LNCAP (cell line): ENCODE measurements around the gene FOXJ2.

Source experiments
- TF ChIP-seq, protein P1 (sequence below): fragments of 450-650 bp; IDR thresholded peaks from 2 replicates; pipeline ENCODE4 v1.5.1; 2017; ENCODE audit warnings: mild to moderate bottlenecking

FOXJ2 gene

DNA sequence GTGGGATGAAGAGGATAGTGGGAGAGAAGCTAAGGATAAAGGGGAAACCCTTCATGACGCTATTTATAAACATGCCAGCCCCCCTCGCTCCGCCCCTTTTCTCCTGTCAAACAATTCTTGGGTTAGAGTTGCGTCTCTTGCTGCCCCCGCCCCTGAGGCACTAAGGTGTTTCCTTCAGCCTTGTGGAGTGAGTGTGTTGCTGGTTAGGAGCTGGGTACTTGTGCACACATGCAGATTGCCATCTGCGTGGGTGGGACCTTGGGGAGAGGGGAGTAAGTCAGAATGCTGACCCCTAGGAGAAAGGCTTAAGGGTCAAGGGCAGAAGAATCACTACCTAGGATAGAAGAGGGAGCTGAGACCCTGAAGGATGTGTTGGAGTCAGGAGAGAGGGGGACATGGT lies 5.4 kb downstream of the FOXJ2 start:
- TF ChIP-seq, protein P1, sequence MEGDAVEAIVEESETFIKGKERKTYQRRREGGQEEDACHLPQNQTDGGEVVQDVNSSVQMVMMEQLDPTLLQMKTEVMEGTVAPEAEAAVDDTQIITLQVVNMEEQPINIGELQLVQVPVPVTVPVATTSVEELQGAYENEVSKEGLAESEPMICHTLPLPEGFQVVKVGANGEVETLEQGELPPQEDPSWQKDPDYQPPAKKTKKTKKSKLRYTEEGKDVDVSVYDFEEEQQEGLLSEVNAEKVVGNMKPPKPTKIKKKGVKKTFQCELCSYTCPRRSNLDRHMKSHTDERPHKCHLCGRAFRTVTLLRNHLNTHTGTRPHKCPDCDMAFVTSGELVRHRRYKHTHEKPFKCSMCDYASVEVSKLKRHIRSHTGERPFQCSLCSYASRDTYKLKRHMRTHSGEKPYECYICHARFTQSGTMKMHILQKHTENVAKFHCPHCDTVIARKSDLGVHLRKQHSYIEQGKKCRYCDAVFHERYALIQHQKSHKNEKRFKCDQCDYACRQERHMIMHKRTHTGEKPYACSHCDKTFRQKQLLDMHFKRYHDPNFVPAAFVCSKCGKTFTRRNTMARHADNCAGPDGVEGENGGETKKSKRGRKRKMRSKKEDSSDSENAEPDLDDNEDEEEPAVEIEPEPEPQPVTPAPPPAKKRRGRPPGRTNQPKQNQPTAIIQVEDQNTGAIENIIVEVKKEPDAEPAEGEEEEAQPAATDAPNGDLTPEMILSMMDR = no peak

DNA sequence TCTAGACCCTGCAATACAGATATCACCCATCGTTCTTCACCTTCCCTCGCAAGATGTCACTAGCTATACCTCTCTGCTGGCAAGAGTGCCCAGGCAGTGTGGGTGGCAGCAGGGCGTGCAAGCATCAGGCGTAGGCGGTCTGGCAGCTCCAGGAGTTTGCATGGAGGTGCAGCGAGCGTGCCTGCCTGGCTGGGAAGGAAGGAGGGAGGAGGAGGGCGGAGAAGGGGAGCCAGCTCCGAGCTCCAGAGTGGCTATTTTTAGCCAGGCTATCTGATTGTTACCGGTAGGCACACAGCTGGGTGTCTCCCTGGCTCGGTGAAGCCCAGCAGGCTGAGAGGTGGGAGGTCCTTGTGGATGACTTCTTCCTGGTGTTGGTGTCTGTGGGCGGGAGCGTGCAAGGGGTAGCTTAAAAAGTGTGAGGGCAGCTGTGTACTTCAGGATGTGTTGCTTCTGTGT lies 6.2 kb downstream of the FOXJ2 start:
- TF ChIP-seq, protein P1 = no peak

DNA sequence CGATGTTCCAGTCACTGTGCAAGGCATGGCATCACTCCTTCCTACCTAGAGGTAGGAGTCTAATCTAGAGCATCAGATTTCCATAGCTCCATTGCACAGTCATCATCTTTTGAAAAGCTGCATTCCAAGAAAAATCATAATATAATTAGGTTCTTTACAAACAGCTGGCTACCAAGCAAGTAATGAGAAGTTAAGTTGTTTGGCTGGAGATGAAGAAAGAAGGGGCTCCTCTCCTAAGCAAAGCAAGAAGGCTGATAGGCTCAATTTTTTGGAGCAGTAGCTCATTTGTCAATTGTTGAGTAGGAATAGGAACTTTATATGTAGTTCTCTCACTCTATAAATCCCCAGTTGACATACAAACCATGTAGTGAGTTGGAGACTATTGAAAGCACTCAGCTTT lies 8.3 kb downstream of the FOXJ2 start:
- TF ChIP-seq, protein P1 = no peak

DNA sequence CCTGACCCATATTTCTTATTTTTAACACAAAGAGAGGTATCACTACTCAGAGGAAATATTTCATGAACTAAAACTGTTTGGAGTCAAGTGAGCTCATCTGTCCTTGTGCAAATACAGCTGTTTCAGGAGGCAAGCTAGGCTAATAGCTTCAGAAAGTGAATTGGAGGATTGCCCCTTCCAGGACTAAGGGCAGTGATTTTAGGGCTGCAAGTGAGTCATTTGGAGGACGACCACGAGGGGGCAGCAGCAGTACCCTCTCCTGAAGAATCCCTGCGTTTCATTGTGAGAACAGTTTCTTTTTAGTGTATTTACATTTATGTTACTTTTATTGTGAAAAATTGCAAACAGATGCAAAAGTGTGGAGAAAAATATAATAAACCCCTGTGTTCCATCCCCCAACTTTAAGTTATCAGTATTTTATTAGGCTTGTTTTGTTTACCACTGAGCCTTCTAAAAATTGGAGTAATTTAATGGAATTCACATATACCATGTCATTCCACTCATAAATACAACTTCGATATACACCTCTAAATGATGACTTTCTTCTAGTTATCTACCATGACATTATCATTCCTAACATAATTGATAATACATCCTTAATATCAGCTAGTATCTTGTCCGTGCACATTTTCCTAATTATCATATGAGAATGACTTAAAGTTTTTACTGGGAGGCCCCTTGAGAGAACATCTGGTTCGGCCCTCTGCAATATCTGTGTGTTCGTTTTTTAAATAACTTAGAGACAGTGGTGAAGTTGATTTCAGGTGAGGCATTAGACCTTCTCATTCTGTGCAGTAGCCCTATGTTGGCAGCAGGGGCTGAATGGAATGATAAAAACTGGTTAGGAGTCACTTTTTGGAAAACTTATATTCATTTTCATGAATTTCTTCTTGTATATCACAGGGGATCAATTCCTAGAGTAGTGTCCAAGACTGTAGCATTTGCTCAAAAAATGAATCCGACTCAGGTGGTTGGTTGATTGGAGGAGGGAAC lies 13.7 kb downstream of the FOXJ2 start:
- TF ChIP-seq, protein P1 = peak; percentile 90

DNA sequence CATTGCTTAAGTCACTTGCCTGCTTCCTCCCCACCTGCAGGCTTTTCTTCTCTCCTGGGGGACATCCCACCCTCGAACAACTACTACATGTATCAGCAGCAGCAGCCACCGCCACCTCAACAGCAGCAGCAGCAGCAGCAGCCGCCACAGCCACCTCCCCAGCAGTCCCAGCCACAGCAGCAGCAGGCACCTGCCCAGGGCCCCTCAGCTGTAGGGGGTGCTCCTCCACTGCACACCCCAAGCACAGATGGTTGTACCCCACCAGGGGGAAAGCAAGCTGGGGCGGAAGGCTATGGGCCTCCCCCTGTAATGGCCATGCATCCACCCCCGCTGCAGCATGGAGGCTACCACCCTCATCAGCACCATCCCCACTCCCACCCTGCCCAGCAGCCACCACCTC lies 15.3 kb downstream of the FOXJ2 start:
- TF ChIP-seq, protein P1 = no peak

DNA sequence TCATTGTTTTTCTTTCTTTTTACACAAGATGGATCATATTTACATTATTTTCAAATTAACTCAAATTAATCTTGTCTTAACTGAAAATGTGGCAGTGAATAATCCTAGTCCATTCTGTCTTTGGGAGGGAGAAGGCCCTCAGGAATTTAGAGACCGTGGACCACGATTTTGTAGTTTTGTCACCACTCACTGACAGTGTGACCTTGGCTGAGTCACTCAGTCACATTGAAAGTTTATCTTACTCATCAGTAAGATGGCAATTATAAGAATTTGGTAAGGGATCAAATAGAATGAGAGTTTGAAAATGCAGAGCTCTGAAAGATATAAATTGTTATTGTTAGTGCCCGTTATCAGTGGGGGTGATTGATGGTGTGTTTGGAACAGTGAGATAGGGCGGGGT lies 16.4 kb downstream of the FOXJ2 start:
- TF ChIP-seq, protein P1 = no peak

DNA sequence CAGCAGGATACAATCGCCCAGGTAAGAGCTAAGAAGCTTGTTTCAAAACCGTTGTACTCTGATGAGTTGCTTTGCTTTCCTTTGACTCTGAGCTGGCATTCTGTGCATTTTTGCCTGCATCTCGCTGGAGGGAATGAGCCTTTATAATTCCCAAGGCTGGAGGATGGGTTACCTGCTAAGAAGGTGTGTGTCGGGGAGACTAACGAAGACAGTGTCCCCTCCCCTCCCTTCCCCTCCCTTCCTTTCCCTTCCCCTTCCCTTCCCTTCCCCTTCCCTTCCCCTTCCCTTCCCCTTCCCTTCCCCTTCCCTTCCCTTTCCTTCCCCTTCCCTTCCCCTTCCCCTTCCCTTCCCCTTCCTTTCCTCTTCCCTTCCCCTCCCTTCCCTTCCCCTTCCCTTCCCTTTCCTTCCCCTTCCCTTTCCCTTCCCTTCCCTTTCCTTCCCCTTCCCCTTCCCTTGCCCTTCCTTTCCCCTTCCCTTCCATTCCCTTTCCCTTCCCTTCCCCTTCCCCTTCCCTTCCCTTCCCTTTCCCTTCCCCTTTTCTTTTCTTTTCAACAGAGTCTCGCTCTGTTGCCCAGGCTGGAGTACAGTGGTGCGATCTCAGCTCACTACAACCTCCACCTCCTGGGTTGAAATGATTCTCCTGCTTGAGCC lies 18.2 kb downstream of the FOXJ2 start:
- TF ChIP-seq, protein P1 = no peak
